Activated T-helper 1 cell treated with Interleukin-2 at 50 U/mL for 16 hours (primary cell): ENCODE results near the gene UAP1L1.

ENCODE experiments used
- DNase-seq: peaks from one replicate; pipeline ENCODE4 v3.0.0-alpha.2; 2020; ENCODE audit warnings: low read depth

Gene UAP1L1

GRCh38 chr9:137041124-137041523 lies 36.2 kb upstream of the UAP1L1 start:
- DNase-seq = no peak

- no peak for DNase-seq
Observed at GRCh38 chr9:137042751-137043727, 34.3 kb upstream of the UAP1L1 start.

GRCh38 chr9:137044037-137044436 lies 33.3 kb upstream of the UAP1L1 start:
- no peak for DNase-seq

GRCh38 chr9:137044502-137045177 lies 32.7 kb upstream of the UAP1L1 start:
- no peak for DNase-seq

- DNase-seq = no peak
Observed at GRCh38 chr9:137045294-137046087, 31.8 kb upstream of the UAP1L1 start.

- peak; percentile 66 for DNase-seq
Observed at GRCh38 chr9:137046088-137046787, 31.1 kb upstream of the UAP1L1 start, which contains the start of gene NPDC1. NPDC1 (minus strand) TSS chr9:137046177; CDS start chr9:137045989, 188 bp downstream.

GRCh38 chr9:137048655-137049543 lies 28.4 kb upstream of the UAP1L1 start:
- DNase-seq = no peak

GRCh38 chr9:137049544-137050449 lies 27.5 kb upstream of the UAP1L1 start:
- DNase-seq = no peak

GRCh38 chr9:137050570-137050969 lies 26.7 kb upstream of the UAP1L1 start:
- no peak for DNase-seq

GRCh38 chr9:137051145-137051724 lies 26.1 kb upstream of the UAP1L1 start:
- DNase-seq = no peak

GRCh38 chr9:137052293-137052692 lies 25.0 kb upstream of the UAP1L1 start:
- DNase-seq = no peak

GRCh38 chr9:137052998-137053943 lies 24.0 kb upstream of the UAP1L1 start:
- no peak for DNase-seq

GRCh38 chr9:137053944-137054931 lies 23.1 kb upstream of the UAP1L1 start, which contains the start of gene ENTPD2:
ENTPD2 (minus strand) TSS chr9:137054061; CDS start chr9:137053997, 64 bp downstream.
- peak; percentile 33 for DNase-seq

- DNase-seq = no peak
Observed at GRCh38 chr9:137054932-137055384, 22.4 kb upstream of the UAP1L1 start.

- no peak for DNase-seq
Observed at GRCh38 chr9:137055385-137056364, 21.6 kb upstream of the UAP1L1 start.
